Peyer's patch (tissue), 4 donors: ENCODE results near the gene ITGA11. TPM values are rescaled to one million over a fixed set of nuclear protein-coding genes. Genes with fewer than 3 reads are reported as not detected.

Experiments used
- DNase-seq, 3 donors: peaks; one replicate each; pipeline ENCODE4 v3.0.0-alpha.2; 2017 to 2019
- H3K27ac ChIP-seq, 4 donors: fragments of 200-600 bp; sonication (generic); one replicate each; pipeline ENCODE4 v1.5.1; 2016 to 2019
- H3K27me3 ChIP-seq, 2 donors: fragments of 200-600 bp; sonication (generic); one replicate each; pipeline ENCODE4 v1.5.1; 2019
- H3K36me3 ChIP-seq, 3 donors: fragments of 200-600 bp; sonication (generic); one replicate each; pipeline ENCODE4 v1.5.1; 2016 to 2019
- H3K4me1 ChIP-seq, 4 donors: fragments of 200-600 bp; sonication (generic); one replicate each; pipeline ENCODE4 v1.5.1; 2016 to 2019
- H3K4me3 ChIP-seq, 4 donors: fragments of 200-600 bp; sonication (generic); 1 replicate in 3 of 4; 2 replicates in 1 of 4; pipeline ENCODE4 v1.5.1; 2016 to 2019; ENCODE audit warnings: mild to moderate bottlenecking in 1 of 4
- H3K9me3 ChIP-seq, 4 donors: fragments of 200-600 bp; sonication (generic); one replicate each; pipeline ENCODE4 v1.5.1; 2016 to 2019; ENCODE audit warnings: mild to moderate bottlenecking in 1 of 4
- POLR2A ChIP-seq, 2 donors: fragments of 450-650 bp; IDR thresholded peaks; one replicate each; pipeline ENCODE4 v1.5.1; 2017; ENCODE audit warnings: antibody characterized with exemption in 2 of 2, mild to moderate bottlenecking in 2 of 2, moderate library complexity in 2 of 2
- total RNA-seq, 4 donors: library from RNA; depleted of rRNA; stranded (reverse); fragments of >200 nt; gene quantifications; one replicate each; pipeline ENCODE4 v1.1.0, GENCODE V29; 2016
- TF ChIP-seq, protein P1 (sequence below), 6 experiments: fragments of 450-650 bp in 4 of 6; fragments of 200-600 bp in 2 of 6; sonication (generic) in 1 of 6; IDR thresholded peaks; one replicate each; pipeline ENCODE4 v1.5.1; 2017 to 2019; ENCODE audit warnings: antibody characterized with exemption in 6 of 6, mild to moderate bottlenecking in 3 of 6, moderate library complexity in 1 of 6

ITGA11 gene
- total RNA-seq, 4 donors from 2014 or later: 0.88 to 24.8 (median 2.6) TPM

DNA sequence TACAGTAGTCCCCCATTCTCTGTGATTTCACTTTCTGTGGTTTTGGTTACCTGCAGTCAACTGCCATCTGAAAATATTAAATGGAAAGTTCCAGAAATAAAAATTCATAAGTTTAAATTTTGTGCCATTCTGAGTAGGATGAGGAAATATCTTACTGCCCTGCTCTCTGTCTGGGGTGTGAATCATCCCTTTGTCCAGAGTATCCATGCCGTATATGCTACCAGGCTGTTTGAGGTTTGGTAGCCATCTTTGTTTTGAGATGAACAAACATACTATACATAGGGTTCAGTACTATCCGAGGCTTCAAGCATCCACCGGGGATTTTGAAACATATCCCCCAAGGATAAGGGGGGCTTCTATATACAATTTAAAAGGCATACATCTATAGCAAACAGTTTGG lies 170.7 kb downstream of the ITGA11 start:
- no peak for TF ChIP-seq POLR2A (IDR thresholded peaks at IDR 0.05)
- H3K27me3 ChIP-seq: no peaks in the 10 kb centered on the region
- H3K4me3 ChIP-seq: no peak overlapping the region
- no peak for DNase-seq
- H3K9me3 ChIP-seq: no peaks in the 10 kb centered on the region
- H3K27ac ChIP-seq: no peak overlapping the region
- H3K36me3 ChIP-seq: no peaks in the 10 kb centered on the region
- H3K4me1 ChIP-seq: no peaks in the 10 kb centered on the region

DNA sequence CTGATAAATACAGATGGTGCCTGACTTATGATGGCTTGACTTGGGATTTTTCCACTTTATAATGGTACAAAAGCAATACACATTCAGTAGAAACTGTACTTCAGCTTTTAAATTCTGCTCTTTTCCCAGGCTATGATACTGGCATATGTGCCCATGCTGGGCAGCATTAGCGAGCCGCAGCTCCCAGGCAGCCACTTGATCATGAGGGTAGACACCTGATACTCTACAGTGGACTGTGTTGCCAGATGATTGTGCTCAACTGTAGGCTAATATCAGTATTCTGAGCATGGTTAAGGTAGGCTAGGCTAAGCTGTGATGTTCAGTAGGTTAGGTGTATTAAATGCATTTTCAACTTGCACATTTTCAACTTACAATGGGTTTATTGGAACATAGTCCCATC lies 172.1 kb downstream of the ITGA11 start:
- no peaks in the 10 kb centered on the region for H3K36me3 ChIP-seq
- H3K4me1 ChIP-seq: no peaks in the 10 kb centered on the region
- no peak overlapping the region for H3K27ac ChIP-seq
- H3K4me3 ChIP-seq: no peak overlapping the region
- H3K9me3 ChIP-seq: no peaks in the 10 kb centered on the region
- DNase-seq: no peak
- H3K27me3 ChIP-seq: no peaks in the 10 kb centered on the region
- no peak for TF ChIP-seq POLR2A (IDR thresholded peaks at IDR 0.05)
- TF ChIP-seq, protein P1, sequence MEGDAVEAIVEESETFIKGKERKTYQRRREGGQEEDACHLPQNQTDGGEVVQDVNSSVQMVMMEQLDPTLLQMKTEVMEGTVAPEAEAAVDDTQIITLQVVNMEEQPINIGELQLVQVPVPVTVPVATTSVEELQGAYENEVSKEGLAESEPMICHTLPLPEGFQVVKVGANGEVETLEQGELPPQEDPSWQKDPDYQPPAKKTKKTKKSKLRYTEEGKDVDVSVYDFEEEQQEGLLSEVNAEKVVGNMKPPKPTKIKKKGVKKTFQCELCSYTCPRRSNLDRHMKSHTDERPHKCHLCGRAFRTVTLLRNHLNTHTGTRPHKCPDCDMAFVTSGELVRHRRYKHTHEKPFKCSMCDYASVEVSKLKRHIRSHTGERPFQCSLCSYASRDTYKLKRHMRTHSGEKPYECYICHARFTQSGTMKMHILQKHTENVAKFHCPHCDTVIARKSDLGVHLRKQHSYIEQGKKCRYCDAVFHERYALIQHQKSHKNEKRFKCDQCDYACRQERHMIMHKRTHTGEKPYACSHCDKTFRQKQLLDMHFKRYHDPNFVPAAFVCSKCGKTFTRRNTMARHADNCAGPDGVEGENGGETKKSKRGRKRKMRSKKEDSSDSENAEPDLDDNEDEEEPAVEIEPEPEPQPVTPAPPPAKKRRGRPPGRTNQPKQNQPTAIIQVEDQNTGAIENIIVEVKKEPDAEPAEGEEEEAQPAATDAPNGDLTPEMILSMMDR (IDR thresholded peaks at IDR 0.05): no peak

DNA sequence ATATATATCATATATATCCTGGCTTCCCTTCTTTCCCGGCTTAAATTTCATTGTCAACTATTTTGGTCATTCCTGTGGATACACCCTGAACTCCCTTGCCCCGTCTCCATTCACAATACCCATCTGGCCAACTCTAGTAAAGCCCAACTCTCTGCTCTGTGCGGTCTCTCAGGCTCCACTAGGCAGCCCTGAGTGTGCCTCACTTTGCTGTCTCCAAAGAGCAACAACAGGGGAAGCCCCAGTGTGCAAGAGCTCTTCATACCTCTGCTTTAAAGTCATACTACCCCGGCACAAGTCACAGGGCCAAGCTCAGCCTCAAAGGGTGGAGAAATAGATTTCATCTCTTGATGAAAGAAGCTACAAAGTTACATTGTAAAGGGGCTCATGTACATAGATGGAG lies 173.3 kb downstream of the ITGA11 start:
- no peak for DNase-seq
- Histone ChIP-seq H3K4me3 (no peak overlapping the region), H3K27ac (no peak overlapping the region), H3K9me3 (no peaks in the 10 kb centered on the region), H3K27me3 (no peaks in the 10 kb centered on the region), H3K4me1 (no peaks in the 10 kb centered on the region), H3K36me3 (no peaks in the 10 kb centered on the region)
- TF ChIP-seq POLR2A (IDR thresholded peaks at IDR 0.05): no peak
- TF ChIP-seq, protein P1 (IDR thresholded peaks at IDR 0.05): no peak

DNA sequence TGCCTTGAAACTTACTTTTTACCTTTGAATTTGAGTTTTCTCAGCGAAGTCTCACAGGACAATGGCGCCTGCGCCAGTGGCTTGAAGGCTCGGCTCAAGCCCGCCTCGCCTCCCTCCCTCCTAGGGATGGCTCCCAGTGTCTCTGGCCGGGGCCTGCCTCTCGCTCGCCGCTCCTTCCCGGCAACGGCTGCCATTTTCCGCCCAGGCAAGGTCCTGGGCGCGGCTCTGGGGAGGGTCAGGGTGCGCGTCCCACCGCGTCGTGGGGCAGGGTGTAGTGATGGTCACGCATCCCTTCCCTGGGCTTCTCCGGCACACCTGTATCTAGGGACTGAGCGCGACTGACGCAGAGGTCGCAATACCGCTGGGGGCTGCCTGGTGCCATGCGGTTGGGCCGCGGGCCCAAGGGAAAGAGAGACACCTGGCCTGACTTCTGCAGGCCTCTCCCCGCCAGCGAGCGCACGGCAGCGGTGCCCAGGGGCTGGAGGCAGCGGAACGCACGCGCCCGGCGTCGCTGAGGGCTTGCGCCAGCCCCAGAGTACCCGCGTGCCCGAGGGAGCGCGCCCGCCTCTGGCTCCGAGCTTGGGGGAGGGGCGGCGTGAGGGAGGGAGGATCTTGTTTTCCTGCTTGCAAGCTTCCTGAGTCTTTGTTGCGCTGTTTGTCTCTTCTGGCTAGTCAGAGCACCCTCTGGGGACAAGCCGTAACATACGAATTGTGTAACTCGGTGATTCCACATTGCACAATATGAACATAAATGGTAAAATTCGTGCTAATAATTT lies 175.1 kb downstream of the ITGA11 start:
- TF ChIP-seq POLR2A (IDR thresholded peaks at IDR 0.05): peak; percentile 50 to 63
- TF ChIP-seq, protein P1 (IDR thresholded peaks at IDR 0.05): no peak
- Histone ChIP-seq H3K36me3 (no peaks in the 10 kb centered on the region), H3K9me3 (no peaks in the 10 kb centered on the region), H3K27me3 (no peaks in the 10 kb centered on the region), H3K4me3 (peak overlapping the region; percentile 31 to 58 (median 47)), H3K27ac (peak overlapping the region; percentile 54 to 87 (median 78)), H3K4me1 (no peaks in the 10 kb centered on the region)
- peak; percentile 54 to 92 (median 91) for DNase-seq

DNA sequence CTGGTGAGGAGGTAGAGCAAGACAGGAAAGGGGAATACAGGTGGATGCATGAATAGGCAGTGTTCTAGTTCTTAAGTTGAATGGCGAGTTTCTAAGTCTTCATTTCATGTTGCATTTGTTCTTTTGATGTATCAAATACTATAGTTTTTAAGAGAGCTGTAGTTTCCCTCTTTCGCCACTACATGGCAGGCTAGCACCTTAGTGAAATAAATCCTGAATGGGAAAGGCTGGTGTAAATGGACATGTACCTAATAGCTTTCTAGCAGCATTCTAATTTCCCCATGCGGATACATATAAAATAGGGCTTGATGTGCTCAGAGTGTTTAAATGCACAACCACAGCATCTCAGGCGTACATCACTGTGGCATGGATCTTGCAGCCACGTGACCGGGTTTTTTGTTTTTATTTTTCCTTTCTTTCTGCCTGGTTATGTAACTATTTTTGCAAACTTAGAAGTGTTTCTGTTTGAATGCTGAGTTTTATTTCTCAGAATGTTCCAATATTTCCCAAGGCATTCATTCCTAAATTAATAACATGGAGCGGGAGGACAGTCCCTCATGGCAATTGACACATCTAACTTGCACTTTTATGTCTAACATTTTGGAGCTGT lies 178.9 kb downstream of the ITGA11 start:
- Histone ChIP-seq H3K27ac (no peak overlapping the region), H3K27me3 (no peaks in the 10 kb centered on the region), H3K9me3 (no peaks in the 10 kb centered on the region), H3K4me1 (no peaks in the 10 kb centered on the region), H3K4me3 (no peak overlapping the region), H3K36me3 (no peaks in the 10 kb centered on the region)
- TF ChIP-seq, protein P1 (IDR thresholded peaks at IDR 0.05): peak; percentile 30 to 96 (median 90)
- no peak for TF ChIP-seq POLR2A (IDR thresholded peaks at IDR 0.05)
- peak in 1 of 3 donors; percentile 67 for DNase-seq

DNA sequence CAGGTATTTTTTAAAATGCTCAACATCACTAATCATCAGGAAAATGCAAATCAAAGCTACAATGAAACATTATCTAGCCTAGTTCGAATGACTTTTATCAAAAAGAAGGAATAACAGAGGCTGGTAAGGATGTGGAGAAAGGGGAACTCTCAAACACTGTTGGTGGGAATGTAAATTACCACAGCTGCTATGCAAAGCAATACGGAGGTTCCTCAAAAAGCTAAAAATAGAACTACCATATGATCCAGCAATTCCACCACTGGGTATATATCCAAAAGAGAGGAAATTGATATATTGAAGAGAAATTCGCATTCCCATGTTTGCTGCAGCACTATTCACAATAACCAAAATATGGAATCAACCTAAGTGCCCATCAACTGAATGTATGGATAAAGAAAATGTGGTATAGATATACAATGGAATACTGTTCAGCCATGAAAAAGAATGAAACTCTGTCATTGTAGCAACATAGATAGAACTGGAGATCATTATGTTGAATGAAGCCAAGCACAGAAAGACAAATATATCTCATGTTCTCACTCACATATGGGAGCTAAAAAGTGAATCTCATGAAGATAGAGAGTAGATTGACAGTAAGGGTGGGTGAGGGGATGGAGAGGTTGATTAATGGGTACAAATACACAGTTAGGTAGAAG lies 182.8 kb downstream of the ITGA11 start:
- Histone ChIP-seq H3K27me3 (no peaks in the 10 kb centered on the region), H3K36me3 (no peaks in the 10 kb centered on the region), H3K9me3 (peaks cover 0 to 4% (median 0%) of the 10 kb centered on the region in 4 donors), H3K4me3 (no peak overlapping the region), H3K27ac (no peak overlapping the region), H3K4me1 (no peaks in the 10 kb centered on the region)
- DNase-seq: no peak
- TF ChIP-seq, protein P1 (IDR thresholded peaks at IDR 0.05): no peak
- TF ChIP-seq POLR2A (IDR thresholded peaks at IDR 0.05): no peak
